ENCODE data around the gene KRTAP5-5. TPM values are rescaled to one million over a fixed set of nuclear protein-coding genes. Genes with fewer than 3 reads are reported as not detected.

KRTAP5-5 gene
- total and polyA plus RNA-seq, 2 donors (not counting 3 experiments of a cell fraction or from before 2014, with no cell fraction given): not detected

DNA sequence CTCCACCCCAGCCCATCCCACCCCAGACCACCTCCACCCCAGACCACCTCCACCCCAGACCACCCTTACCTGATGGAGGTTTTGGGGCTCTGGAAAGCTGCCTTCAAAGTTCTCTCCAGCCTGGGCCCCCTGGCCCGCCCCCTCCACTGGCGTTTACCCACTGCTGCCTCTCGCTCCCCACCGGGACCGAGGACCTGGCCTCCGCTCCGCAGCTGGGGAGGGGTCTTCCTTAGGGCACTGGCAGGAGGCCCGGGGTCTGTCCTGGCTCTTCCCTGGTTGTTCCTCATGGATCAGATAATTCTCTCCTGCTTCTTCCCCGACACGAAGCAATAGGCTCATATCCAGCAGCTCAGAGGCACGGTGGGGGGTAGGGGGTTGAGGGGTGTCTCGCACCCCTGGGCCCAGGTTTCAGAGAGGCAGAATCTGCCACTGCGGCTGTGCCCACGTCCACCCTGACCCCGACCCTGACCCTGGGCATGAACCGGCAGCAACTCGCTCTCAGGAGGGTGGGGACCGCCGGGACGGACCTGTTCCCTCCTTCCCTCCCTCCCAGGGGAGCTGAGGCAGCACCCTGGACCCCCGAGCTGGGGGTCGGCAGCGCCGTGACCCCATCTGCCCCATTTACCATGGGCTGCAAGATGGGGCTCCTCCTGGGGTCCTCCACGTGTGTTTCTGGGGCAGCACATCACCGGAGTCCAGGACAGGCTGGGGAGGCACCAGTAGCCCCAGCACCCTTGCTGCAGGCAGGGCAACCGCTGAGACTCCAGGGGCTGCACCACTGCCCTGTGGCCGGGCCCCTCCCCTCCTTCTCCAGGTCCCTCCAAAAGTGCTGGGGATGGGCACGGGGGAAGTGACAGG lies 12.9 kb downstream of the KRTAP5-5 start:
- H3K27me3 ChIP-seq (ENCODE audit: control insufficient read depth in 2 of 2, insufficient read depth in 2 of 2, low read length in 2 of 2): peaks cover 0 to 3% of the 10 kb centered on the region in 2 experiments
- ChIA-PET CTCF (interaction anchor here (0.7 to 2.0 kb wide), 3 partner anchors 10 to 509 kb away, joined by 3 to 15 read pairs (median 4); no protein-coding TSS in a partner anchor), POLR2A (no interaction called here)
- no peaks in the 10 kb centered on the region for H3K79me2 ChIP-seq (ENCODE audit: control insufficient read depth, insufficient read depth, low read length)
- H3K4me2 ChIP-seq (ENCODE audit: insufficient read depth, low read length): no peak overlapping the region
- dilution Hi-C loops (cut with MboI; ENCODE audit: extremely low pct_ligation_motif_present, low sequenced_read_pairs): no loop called here
- no peak for TF ChIP-seq FOS (IDR thresholded peaks at IDR 0.05; ENCODE audit: borderline replicate concordance, insufficient read depth, low read length)
- TF ChIP-seq, protein P1, sequence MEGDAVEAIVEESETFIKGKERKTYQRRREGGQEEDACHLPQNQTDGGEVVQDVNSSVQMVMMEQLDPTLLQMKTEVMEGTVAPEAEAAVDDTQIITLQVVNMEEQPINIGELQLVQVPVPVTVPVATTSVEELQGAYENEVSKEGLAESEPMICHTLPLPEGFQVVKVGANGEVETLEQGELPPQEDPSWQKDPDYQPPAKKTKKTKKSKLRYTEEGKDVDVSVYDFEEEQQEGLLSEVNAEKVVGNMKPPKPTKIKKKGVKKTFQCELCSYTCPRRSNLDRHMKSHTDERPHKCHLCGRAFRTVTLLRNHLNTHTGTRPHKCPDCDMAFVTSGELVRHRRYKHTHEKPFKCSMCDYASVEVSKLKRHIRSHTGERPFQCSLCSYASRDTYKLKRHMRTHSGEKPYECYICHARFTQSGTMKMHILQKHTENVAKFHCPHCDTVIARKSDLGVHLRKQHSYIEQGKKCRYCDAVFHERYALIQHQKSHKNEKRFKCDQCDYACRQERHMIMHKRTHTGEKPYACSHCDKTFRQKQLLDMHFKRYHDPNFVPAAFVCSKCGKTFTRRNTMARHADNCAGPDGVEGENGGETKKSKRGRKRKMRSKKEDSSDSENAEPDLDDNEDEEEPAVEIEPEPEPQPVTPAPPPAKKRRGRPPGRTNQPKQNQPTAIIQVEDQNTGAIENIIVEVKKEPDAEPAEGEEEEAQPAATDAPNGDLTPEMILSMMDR (IDR thresholded peaks at IDR 0.05; ENCODE audit: extremely low read depth in 1 of 2, insufficient read depth in 1 of 2, low read depth in 1 of 2, low read length in 2 of 2): no peak
- no peak for TF ChIP-seq JUN (IDR thresholded peaks at IDR 0.05; ENCODE audit: borderline replicate concordance, insufficient read depth, insufficient read length, low read depth)
- TF ChIP-seq POLR2AphosphoS5 (IDR thresholded peaks at IDR 0.05; ENCODE audit: insufficient read depth, low read depth, low read length): no peak
- TF ChIP-seq GATA2 (IDR thresholded peaks at IDR 0.05; ENCODE audit: insufficient read depth, insufficient read length, low read depth, low read length): no peak
- no peak for TF ChIP-seq EZH2 (IDR thresholded peaks at IDR 0.05; ENCODE audit: borderline replicate concordance, low read depth, low read length, severe bottlenecking)
- no peaks in the 10 kb centered on the region for H3K9me1 ChIP-seq (replicated peaks; ENCODE audit: control insufficient read depth, extremely low read depth, insufficient read depth, low read length)
- no TSS peak for BruUV-seq (replicated peaks)
- no peak overlapping the region for H3K4me3 ChIP-seq (replicated peaks in 1 of 3; ENCODE audit: insufficient read depth in 1 of 3, low read depth in 1 of 3, low read length in 3 of 3)
- H4K20me1 ChIP-seq (replicated peaks; ENCODE audit: control insufficient read depth, extremely low read depth, insufficient read depth, low read length): no peaks in the 10 kb centered on the region
- intact Hi-C loops (cut with micrococcal nuclease): no loop called here
- H3K9me3 ChIP-seq (replicated peaks; ENCODE audit: control insufficient read depth, insufficient read depth, low read length): no peaks in the 10 kb centered on the region
- H3K36me3 ChIP-seq (ENCODE audit: control insufficient read depth in 2 of 2, extremely low read depth in 1 of 2, insufficient read depth in 2 of 2, low read length in 2 of 2): no peaks in the 10 kb centered on the region
- DNase-seq (ENCODE audit: low read depth, low spot score) (no peak), FAIRE-seq (no peak)
- no peak overlapping the region for H3K9ac ChIP-seq (replicated peaks; ENCODE audit: extremely low read depth, insufficient read depth, low read length)
- no peak overlapping the region for H2AFZ ChIP-seq (ENCODE audit: low read depth, low read length)
- peaks cover 11% of the 10 kb centered on the region for H3K4me1 ChIP-seq (ENCODE audit: control insufficient read depth, extremely low read depth, insufficient read depth, low read length)
- H3K27ac ChIP-seq (ENCODE audit: insufficient read depth, low read depth, low read length): no peak overlapping the region
